ENCODE measurements around the gene PLXDC1. TPM values are rescaled to one million over a fixed set of nuclear protein-coding genes. Genes with fewer than 3 reads are reported as not detected.
A peak's percentile ranks its signal among the peaks of the same experiment; 100 is the strongest.

PLXDC1 gene
- 1 to 10 TPM; 4.6 to 9.3 TPM for total RNA-seq

GRCh38 chr17:39151150-39151942, at the start of gene PLXDC1:
PLXDC1 (minus strand) TSS chr17:39151637; CDS start chr17:39151437, 200 bp downstream.
- DNase-seq (ENCODE audit: low spot score): no peak
- H3K4me3 ChIP-seq: peak within 1 kb of the TSS; percentile 89 to 93
- no peaks in the 10 kb centered on the region for H3K9me3 ChIP-seq
- H3K27me3 ChIP-seq: peaks cover 0 to 4% of the 10 kb centered on the region in 2 donors
- H3K36me3 ChIP-seq: no peaks in the 10 kb centered on the region
- H3K4me1 ChIP-seq: peaks cover 0 to 18% of the 10 kb centered on the region in 2 donors
- TF ChIP-seq CTCF (IDR thresholded peaks at IDR 0.05): no peak
- H3K27ac ChIP-seq: peak within 1 kb of the TSS; percentile 96 to 99

- Histone ChIP-seq H3K27me3 (no peaks in the 10 kb centered on the region), H3K27ac (peak overlapping the region; percentile 93 to 96), H3K9me3 (no peaks in the 10 kb centered on the region), H3K4me3 (peak overlapping the region; percentile 92 to 96), H3K4me1 (peaks cover 0 to 33% of the 10 kb centered on the region in 2 donors), H3K36me3 (peaks cover 42% of the 10 kb centered on the region)
- DNase-seq (ENCODE audit: low spot score): no peak
- no peak for TF ChIP-seq CTCF (IDR thresholded peaks at IDR 0.05)
Observed at GRCh38 chr17:39200957-39201510, 49.6 kb upstream of the PLXDC1 start.

- H3K27me3 ChIP-seq: no peaks in the 10 kb centered on the region
- peaks cover 41% of the 10 kb centered on the region for H3K36me3 ChIP-seq
- no peak for TF ChIP-seq CTCF (IDR thresholded peaks at IDR 0.05)
- no peaks in the 10 kb centered on the region for H3K9me3 ChIP-seq
- peaks cover 0 to 41% of the 10 kb centered on the region in 2 donors for H3K4me1 ChIP-seq
- peak within 1 kb of the TSS; percentile 92 to 96 for H3K4me3 ChIP-seq
- peak within 1 kb of the TSS; percentile 93 to 96 for H3K27ac ChIP-seq
- DNase-seq (ENCODE audit: low spot score): peak; percentile 81
Observed at GRCh38 chr17:39200070-39200879, 48.8 kb upstream of the PLXDC1 start, which contains the start of gene RPL19. RPL19 (plus strand) TSS chr17:39200283; CDS start chr17:39200345, 62 bp downstream.

- H3K27ac ChIP-seq: peak overlapping the region; percentile 93 to 96
- peak overlapping the region; percentile 92 to 96 for H3K4me3 ChIP-seq
- H3K27me3 ChIP-seq: no peaks in the 10 kb centered on the region
- H3K36me3 ChIP-seq: peaks cover 36% of the 10 kb centered on the region
- no peak for TF ChIP-seq CTCF (IDR thresholded peaks at IDR 0.05)
- H3K9me3 ChIP-seq: no peaks in the 10 kb centered on the region
- peak; percentile 95 for DNase-seq (ENCODE audit: low spot score)
- H3K4me1 ChIP-seq: peaks cover 0 to 46% of the 10 kb centered on the region in 2 donors
Observed at GRCh38 chr17:39199820-39200069, 48.3 kb upstream of the PLXDC1 start.

- Histone ChIP-seq H3K4me1 (peaks cover 0 to 60% of the 10 kb centered on the region in 2 donors), H3K4me3 (peak overlapping the region; percentile 62 to 82), H3K9me3 (no peaks in the 10 kb centered on the region), H3K27ac (peak overlapping the region; percentile 81 to 86), H3K36me3 (peaks cover 20% of the 10 kb centered on the region), H3K27me3 (no peaks in the 10 kb centered on the region)
- DNase-seq (ENCODE audit: low spot score): no peak
- TF ChIP-seq CTCF (IDR thresholded peaks at IDR 0.05): no peak
Observed at GRCh38 chr17:39198186-39198566, 46.7 kb upstream of the PLXDC1 start.
